HG03520 (cell line): Measurements from ENCODE around the gene AHCTF1.
A peak's percentile ranks its signal among the peaks of the same experiment; 100 is the strongest.
"Not testable (repeated sequence)": the region's sequence is repeated elsewhere in the genome, so short reads cannot be mapped to it uniquely, and the experiment has no call there.

Experiments used
- ATAC-seq: cut with Tn5 transposase; IDR thresholded peaks from one replicate; pipeline ENCODE4 v1.9.1; 2021; ENCODE audit warnings: mild to moderate bottlenecking, moderate library complexity; ENCODE audit not compliant: unreplicated experiment

AHCTF1 gene

GRCh38 chr1:246919902-246920301 is 11.8 kb downstream of the AHCTF1 start:
- no peak for ATAC-seq

DNA sequence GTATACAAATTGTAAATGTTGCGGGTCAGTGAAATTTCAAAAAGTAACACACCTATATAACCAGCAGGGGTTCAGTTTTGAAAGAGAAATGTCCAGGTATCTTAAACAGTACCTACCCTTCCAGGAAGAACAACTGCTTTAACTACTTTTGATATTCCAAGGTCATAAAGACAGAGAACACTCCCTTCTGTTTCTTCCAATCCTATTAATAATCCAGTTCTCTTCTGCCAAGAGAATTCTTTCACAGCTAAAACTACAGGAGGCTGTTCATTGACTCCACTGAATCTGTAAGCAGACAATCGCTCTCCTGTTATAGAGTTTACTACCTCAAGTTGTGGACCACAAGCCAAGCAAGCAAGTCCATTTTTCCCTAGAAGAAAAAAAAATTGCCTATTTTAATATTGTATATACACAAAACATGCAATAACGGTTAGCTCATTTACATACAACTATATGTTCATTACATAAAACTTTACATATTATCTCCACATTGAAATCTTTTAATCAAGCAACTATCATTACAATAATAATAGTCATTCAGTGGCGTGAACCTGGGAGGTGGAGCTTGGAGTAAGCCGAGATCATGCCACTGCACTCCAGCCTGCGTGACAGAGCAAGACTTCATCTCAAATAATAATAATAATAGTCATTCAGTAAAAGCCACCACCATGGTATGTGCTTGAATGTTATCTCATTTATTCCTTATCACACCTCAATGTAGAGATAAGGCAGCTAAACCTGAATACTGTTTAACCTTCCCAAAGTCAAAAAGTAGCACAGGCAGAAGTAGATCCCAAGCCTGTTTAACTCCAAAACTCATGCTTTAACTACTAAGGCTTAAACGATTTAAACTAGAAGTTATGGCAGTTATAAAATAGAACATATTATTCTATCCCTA is 15.5 kb downstream of the AHCTF1 start:
- not testable (repeated sequence) for ATAC-seq

- no peak for ATAC-seq
These were observed 24.3 kb downstream of the AHCTF1 start for GRCh38 chr1:246907472-246907871.

DNA sequence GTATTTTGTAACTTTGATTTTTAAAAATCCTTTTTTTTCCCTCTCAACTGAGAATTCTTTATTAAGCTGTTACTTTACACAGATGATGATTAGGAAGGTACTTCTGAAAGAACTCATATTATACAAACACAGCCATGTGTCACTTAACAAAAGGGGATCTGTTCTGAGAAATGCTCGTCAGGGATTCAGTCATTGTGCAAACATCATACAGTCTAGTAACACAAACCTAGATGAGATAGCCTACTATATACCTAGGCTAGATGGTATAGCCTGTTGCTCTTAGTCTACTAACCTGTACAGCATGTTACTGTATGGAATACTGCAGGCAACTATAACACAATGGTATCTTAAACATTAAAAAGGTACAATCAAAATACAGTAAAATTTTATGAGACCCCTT is 24.9 kb downstream of the AHCTF1 start:
- no peak for ATAC-seq

DNA sequence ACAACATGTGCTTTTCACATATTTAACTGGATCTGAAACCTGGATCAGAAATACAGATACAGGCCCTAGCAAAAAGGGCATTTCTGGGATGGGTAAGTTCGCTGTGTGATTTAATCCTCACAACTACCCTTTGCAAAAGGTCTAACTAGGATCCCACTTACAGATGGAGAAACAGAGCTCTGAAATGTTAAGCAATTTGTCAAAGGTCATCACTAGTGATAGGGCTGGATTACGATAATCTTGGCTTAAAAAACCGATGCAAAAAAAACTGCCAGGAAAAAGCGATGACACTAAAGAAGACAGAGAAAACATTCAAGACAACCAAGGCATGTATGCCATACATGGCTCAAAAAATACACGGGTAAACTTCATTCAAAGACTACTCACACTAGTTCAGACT is 29.9 kb downstream of the AHCTF1 start:
- ATAC-seq, result no peak

DNA sequence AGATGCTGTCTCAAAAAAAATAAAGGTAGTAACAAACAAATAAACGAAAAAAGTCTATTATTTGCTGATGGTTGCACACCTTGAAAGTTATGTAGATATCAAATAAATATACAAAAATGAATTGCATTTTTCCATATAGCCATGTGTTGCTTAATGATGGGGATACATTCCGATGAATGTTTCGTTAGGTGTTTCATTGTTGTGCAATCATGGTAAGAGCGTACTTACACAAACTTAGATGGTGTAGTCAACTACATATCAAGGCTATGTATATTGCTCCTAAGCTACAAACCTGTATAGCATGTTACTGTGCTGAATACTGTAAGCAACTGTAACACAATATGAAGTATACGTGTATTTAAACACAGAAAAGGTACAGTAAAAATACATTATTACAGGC is 34.4 kb downstream of the AHCTF1 start:
- no peak for ATAC-seq

- peak; percentile 66 for ATAC-seq
These were observed 38.4 kb downstream of the AHCTF1 start for GRCh38 chr1:246893191-246893939.

GRCh38 chr1:246891105-246891504 is 40.6 kb downstream of the AHCTF1 start:
- ATAC-seq, result no peak

- ATAC-seq, result no peak
These were observed 43.2 kb downstream of the AHCTF1 start for GRCh38 chr1:246888522-246888921.

DNA sequence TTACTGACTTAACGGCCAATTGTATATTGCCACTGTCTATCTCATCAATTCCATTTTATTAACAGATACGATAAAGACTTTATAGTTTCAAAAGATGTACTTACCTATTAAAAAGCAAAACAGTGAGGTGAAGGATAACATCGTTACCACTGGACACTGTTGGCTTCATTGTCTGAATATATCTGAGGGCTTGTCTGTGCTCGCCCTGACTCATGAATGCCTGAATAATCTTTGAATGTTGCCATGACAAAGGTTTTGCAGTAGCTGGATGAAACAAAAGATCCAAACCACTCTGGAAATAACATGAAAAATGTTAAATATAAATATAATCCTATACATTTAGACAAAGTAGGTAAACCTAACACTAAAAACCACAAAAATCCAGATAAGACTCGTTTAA is 46.4 kb downstream of the AHCTF1 start:
- not testable (repeated sequence) for ATAC-seq

DNA sequence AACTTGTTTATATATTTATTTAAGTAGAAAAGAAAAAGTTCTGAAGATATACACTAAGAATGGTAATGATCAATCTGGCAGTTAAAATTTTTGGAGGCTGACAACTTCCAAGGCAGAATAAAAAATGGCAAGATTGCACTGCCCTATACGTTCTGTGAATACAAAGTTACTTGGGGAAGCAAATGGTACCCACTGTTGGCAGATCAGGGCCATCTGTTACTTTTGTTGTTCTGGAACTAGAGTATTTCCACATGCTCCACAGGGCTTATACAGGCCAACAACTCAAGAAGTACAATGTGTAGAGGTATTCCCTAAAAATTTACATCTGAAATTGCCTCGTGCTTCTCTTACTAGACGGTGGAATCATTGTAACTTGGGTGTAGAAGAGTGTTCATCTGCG is 53.2 kb downstream of the AHCTF1 start:
- ATAC-seq, result no peak

- no peak for ATAC-seq
These were observed 55.3 kb downstream of the AHCTF1 start for GRCh38 chr1:246876431-246876830.

DNA sequence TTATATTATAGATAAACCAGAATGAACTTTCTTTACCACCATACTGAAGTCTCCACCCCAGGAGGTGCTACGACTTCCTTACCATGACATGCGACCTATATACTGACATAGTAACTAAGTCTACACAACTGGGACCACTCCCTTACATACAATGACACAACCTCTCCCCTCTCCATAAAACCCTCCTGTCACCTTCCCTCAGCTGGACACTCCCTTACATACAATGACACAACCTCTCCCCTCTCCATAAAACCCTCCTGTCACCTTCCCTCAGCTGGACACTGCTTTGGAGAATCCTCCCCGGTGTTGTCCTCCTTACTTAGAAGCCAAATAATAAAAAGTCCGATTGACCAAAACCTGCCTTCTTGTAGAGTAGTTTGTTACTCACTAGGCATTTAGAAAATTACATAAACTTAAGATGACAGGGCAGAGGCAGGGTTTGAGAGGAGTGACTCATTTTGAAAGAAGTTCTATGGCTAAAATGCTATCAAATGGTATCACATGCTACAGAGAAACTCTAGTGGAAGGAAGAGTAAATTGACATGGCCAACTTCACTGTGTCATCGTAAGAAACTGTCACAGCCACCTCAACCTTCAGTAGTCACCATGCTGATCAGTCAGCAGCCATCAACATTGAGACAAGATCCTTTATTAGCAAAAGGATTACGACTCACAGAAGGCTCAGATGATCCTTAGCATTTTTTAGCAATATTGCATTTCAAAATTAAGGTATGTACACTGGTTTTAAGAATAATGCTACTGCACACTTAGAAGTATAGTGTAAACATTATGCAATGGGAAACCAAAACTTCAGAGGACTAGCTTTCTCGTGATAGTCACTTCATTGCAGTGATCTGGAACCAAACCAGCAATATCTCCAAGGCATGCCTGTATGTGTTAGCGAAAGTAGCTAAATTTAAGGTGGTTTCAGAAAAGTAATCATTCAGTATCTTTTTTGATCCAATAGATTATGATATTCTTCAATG is 56.4 kb downstream of the AHCTF1 start:
- ATAC-seq, result peak; percentile 84

DNA sequence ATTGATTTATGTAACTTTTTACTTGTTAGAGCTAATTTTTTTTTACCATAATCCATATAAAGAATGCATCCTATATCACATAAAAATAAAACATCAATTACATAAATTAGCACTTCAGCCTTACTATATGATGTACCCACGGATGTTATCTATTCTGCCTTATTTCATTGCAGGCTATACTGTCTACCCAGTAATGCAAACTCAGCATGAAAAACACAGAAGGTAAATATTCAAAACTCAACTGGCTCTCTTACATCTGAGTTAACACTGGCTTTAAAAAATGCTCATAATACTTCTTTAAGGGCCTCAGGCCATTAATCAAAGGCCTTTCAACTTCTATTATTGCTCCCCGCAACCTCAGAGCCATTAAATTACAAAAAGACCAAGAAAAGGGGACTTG is 65.8 kb downstream of the AHCTF1 start:
- ATAC-seq, result no peak

DNA sequence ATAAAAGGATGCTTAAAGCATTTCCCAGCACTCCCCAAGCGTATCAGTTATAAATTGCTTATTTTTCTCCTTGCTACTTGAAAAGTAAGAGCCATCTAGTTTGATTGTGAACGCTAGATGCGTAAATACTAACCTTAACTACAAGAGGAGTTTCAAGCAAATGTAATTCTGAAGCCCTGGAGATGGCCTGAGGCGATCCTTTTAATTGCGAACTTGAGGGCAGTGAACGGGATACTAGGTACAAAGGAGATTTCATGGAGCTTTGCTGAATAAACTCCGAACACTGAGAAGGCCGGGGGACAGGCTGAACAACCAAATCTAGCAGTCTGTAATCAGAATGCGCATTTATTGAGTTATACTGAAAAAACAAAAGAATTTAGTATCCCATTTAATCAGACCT is 68.0 kb downstream of the AHCTF1 start:
- not testable (repeated sequence) for ATAC-seq

- no peak for ATAC-seq
These were observed 71.3 kb downstream of the AHCTF1 start for GRCh38 chr1:246860401-246860800.

GRCh38 chr1:246856371-246856770 is 75.4 kb downstream of the AHCTF1 start:
- ATAC-seq, result no peak

GRCh38 chr1:246850640-246851039 is 81.1 kb downstream of the AHCTF1 start:
- not testable (repeated sequence) for ATAC-seq

GRCh38 chr1:246843876-246844275 is 87.9 kb downstream of the AHCTF1 start:
- ATAC-seq, result no peak

- not testable (repeated sequence) for ATAC-seq
These were observed 91.0 kb downstream of the AHCTF1 start for GRCh38 chr1:246840761-246841160.

GRCh38 chr1:246838118-246838456 is 93.7 kb downstream of the AHCTF1 start:
- no peak for ATAC-seq
